ENCODE results near the gene CYP4A22.
"Not testable (repeated sequence)": the region's sequence is repeated elsewhere in the genome, so short reads cannot be mapped to it uniquely, and the experiment has no call there.

The CYP4A22 gene

GRCh38 chr1:47137198-47137597 lies at the start of gene CYP4A22:
Gene CYP4A22, plus strand, starts transcription at chr1:47137441. Its CDS starts 45 bp downstream, at chr1:47137486.
- no peak for DNase-seq

GRCh38 chr1:47089356-47089755 lies 47.9 kb upstream of the CYP4A22 start:
- not testable (repeated sequence) for DNase-seq

- DNase-seq = not testable (repeated sequence)
These were observed 45.8 kb upstream of the CYP4A22 start for GRCh38 chr1:47091476-47091875.

GRCh38 chr1:47104816-47105215 lies 32.4 kb upstream of the CYP4A22 start:
- DNase-seq = no peak

GRCh38 chr1:47106792-47107191 lies 30.4 kb upstream of the CYP4A22 start:
- no peak for DNase-seq

GRCh38 chr1:47107851-47108574 lies 29.2 kb upstream of the CYP4A22 start:
- not testable (repeated sequence) for DNase-seq

GRCh38 chr1:47109482-47109881 lies 27.8 kb upstream of the CYP4A22 start:
- DNase-seq = not testable (repeated sequence)

- DNase-seq = no peak
These were observed 24.1 kb upstream of the CYP4A22 start for GRCh38 chr1:47113178-47113577.

GRCh38 chr1:47121039-47121438 lies 16.2 kb upstream of the CYP4A22 start:
- DNase-seq = not testable (repeated sequence)

- not testable (repeated sequence) for DNase-seq
These were observed 12.4 kb upstream of the CYP4A22 start for GRCh38 chr1:47124834-47125233.

- not testable (repeated sequence) for DNase-seq
These were observed 10.2 kb upstream of the CYP4A22 start for GRCh38 chr1:47126997-47127396.

- no peak for DNase-seq
These were observed 9.0 kb upstream of the CYP4A22 start for GRCh38 chr1:47128221-47128620.

GRCh38 chr1:47128854-47129253 lies 8.4 kb upstream of the CYP4A22 start:
- not testable (repeated sequence) for DNase-seq

GRCh38 chr1:47129489-47130230 lies 7.6 kb upstream of the CYP4A22 start:
- not testable (repeated sequence) for DNase-seq

- DNase-seq = not testable (repeated sequence)
These were observed 4.6 kb upstream of the CYP4A22 start for GRCh38 chr1:47132665-47133064.

- no peak for DNase-seq
These were observed 829 bp downstream of the CYP4A22 start for GRCh38 chr1:47137925-47138615.

GRCh38 chr1:47140358-47140757 lies 3.1 kb downstream of the CYP4A22 start:
- not testable (repeated sequence) for DNase-seq

- not testable (repeated sequence) for DNase-seq
These were observed 6.4 kb downstream of the CYP4A22 start for GRCh38 chr1:47143654-47144053.

- not testable (repeated sequence) for DNase-seq
These were observed 9.3 kb downstream of the CYP4A22 start for GRCh38 chr1:47146495-47146894.

GRCh38 chr1:47147047-47147785 lies 10.0 kb downstream of the CYP4A22 start:
- no peak for DNase-seq

GRCh38 chr1:47149162-47149561 lies 11.9 kb downstream of the CYP4A22 start:
- not testable (repeated sequence) for DNase-seq

GRCh38 chr1:47156457-47156856 lies 19.2 kb downstream of the CYP4A22 start:
- DNase-seq = not testable (repeated sequence)

GRCh38 chr1:47157957-47158356 lies 20.7 kb downstream of the CYP4A22 start:
- not testable (repeated sequence) for DNase-seq
